Measurements from ENCODE around the gene LAMA5. TPM values are rescaled to one million over a fixed set of nuclear protein-coding genes. Genes with fewer than 3 reads are reported as not detected.

LAMA5 gene
- total RNA-seq, 1 experiment from 2014 or later, result 321 TPM

DNA sequence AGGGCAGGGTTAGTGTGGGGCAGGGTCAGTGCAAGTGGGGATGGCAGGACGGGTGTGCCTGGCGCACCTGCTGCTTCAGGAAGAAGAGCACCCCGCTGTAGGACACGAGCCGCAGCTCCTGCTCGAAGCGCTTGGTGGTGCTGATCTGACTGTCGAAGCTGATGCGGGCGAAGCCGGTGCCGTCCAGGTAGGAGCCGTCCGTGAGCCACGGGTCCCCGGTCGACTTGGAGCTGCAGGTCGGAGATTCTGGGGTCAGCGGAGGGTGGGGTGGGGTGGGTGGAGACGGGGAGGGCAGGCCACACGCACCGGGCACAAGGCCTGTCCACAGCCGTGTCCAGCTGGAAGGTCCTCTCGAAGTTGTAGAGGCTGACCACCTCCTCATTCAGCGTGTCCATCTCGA, 54.1 kb downstream of the LAMA5 start:
- BruUV-seq (replicated peaks), result no TSS peak
- CTCF ChIA-PET, result no interaction called here
- no peak overlapping the region for H3K4me2 ChIP-seq (ENCODE audit: low read length)
- no peak overlapping the region for H3K27ac ChIP-seq (ENCODE audit: low read depth, low read length)
- peaks cover under 1% of the 10 kb centered on the region; the same call in 1 of the 2 replicates for H4K20me1 ChIP-seq (ENCODE audit: insufficient read depth)
- TF ChIP-seq EZH2 (IDR thresholded peaks at IDR 0.05) (no peak), ZNF274 (IDR thresholded peaks at IDR 0.05; ENCODE audit: low read depth, low read length) (no peak), YY1 (IDR thresholded peaks at IDR 0.05; ENCODE audit: extremely low read depth, insufficient replicate concordance, low read depth, low read length) (no peak), EZH2phosphoT487 (IDR thresholded peaks at IDR 0.05; ENCODE audit: borderline replicate concordance) (no peak), SIN3A (IDR thresholded peaks at IDR 0.05; ENCODE audit: low read depth) (no peak), CEBPB (IDR thresholded peaks at IDR 0.05; ENCODE audit: low read depth) (no peak), TCF7L2 (IDR thresholded peaks at IDR 0.05; ENCODE audit: borderline replicate concordance, extremely low read depth, insufficient read depth, insufficient read length) (no peak), SRF (IDR thresholded peaks at IDR 0.05; ENCODE audit: low read depth) (no peak), JUND (IDR thresholded peaks at IDR 0.05) (no peak), RAD21 (IDR thresholded peaks at IDR 0.05; ENCODE audit: low read depth) (no peak), ZFX (IDR thresholded peaks at IDR 0.05) (no peak), ELF1 (IDR thresholded peaks at IDR 0.05; ENCODE audit: borderline replicate concordance, low read depth) (no peak), POLR2AphosphoS5 (IDR thresholded peaks at IDR 0.05; ENCODE audit: low read depth, low read length) (no peak)
- TF ChIP-seq, protein P1, sequence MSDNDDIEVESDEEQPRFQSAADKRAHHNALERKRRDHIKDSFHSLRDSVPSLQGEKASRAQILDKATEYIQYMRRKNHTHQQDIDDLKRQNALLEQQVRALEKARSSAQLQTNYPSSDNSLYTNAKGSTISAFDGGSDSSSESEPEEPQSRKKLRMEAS (IDR thresholded peaks at IDR 0.05), result no peak
- TF ChIP-seq, protein P2, sequence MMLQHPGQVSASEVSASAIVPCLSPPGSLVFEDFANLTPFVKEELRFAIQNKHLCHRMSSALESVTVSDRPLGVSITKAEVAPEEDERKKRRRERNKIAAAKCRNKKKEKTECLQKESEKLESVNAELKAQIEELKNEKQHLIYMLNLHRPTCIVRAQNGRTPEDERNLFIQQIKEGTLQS (IDR thresholded peaks at IDR 0.05), result no peak
- TF ChIP-seq, protein P3, sequence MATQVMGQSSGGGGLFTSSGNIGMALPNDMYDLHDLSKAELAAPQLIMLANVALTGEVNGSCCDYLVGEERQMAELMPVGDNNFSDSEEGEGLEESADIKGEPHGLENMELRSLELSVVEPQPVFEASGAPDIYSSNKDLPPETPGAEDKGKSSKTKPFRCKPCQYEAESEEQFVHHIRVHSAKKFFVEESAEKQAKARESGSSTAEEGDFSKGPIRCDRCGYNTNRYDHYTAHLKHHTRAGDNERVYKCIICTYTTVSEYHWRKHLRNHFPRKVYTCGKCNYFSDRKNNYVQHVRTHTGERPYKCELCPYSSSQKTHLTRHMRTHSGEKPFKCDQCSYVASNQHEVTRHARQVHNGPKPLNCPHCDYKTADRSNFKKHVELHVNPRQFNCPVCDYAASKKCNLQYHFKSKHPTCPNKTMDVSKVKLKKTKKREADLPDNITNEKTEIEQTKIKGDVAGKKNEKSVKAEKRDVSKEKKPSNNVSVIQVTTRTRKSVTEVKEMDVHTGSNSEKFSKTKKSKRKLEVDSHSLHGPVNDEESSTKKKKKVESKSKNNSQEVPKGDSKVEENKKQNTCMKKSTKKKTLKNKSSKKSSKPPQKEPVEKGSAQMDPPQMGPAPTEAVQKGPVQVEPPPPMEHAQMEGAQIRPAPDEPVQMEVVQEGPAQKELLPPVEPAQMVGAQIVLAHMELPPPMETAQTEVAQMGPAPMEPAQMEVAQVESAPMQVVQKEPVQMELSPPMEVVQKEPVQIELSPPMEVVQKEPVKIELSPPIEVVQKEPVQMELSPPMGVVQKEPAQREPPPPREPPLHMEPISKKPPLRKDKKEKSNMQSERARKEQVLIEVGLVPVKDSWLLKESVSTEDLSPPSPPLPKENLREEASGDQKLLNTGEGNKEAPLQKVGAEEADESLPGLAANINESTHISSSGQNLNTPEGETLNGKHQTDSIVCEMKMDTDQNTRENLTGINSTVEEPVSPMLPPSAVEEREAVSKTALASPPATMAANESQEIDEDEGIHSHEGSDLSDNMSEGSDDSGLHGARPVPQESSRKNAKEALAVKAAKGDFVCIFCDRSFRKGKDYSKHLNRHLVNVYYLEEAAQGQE (IDR thresholded peaks at IDR 0.05; ENCODE audit: low read depth), result no peak
- H3K4me3 ChIP-seq (replicated peaks in 1 of 2; ENCODE audit: low read depth in 1 of 2, low read length in 2 of 2), result no peak overlapping the region
- no peaks in the 10 kb centered on the region for H3K9me3 ChIP-seq (ENCODE audit: control insufficient read depth in 1 of 2, insufficient read depth in 1 of 2, low read depth in 1 of 2, low read length in 2 of 2)
- H3K9ac ChIP-seq (ENCODE audit: low read length), result no peak overlapping the region
- no peaks in the 10 kb centered on the region for H3K4me1 ChIP-seq (ENCODE audit: control insufficient read depth in 1 of 2, insufficient read depth in 2 of 2, low read length in 2 of 2)
- no peaks in the 10 kb centered on the region for H3K27me3 ChIP-seq (ENCODE audit: insufficient read depth, low read length)
- ATAC-seq, result no peak
- H3K36me3 ChIP-seq (ENCODE audit: control insufficient read depth in 1 of 2, insufficient read depth in 2 of 2, low read length in 2 of 2), result peaks cover 22 to 38% of the 10 kb centered on the region in 2 experiments
- H3K79me2 ChIP-seq (ENCODE audit: insufficient read depth, low read length), result peaks cover 7% of the 10 kb centered on the region; the same call in 1 of the 2 replicates
- no peaks in the 10 kb centered on the region for H3K9me2 ChIP-seq (ENCODE audit: insufficient read depth)
- RAD21 ChIA-PET (ENCODE audit: low non-redundant PET in 1 of 2, low total read pairs in 2 of 2, uncharacterized antibody in 2 of 2, unreplicated experiment in 2 of 2), result no interaction called here
- POLR2A ChIA-PET, result no interaction called here
- DNase-seq (ENCODE audit: low read depth, low spot score), result no peak
- intact Hi-C loops (cut with micrococcal nuclease), result no loop called here
- no peak overlapping the region for H2AFZ ChIP-seq (ENCODE audit: low read depth, low read length, poor library complexity, severe bottlenecking)
